NCI-H748 treated with DMSO at 0.1 percent for 48 hours (cell line): ENCODE results near the gene RBM47.

Source experiments
- DNase-seq: peaks from one replicate; lab custom pipeline; 2025; lab: John Stamatoyannopoulos, UW

Gene RBM47

DNA sequence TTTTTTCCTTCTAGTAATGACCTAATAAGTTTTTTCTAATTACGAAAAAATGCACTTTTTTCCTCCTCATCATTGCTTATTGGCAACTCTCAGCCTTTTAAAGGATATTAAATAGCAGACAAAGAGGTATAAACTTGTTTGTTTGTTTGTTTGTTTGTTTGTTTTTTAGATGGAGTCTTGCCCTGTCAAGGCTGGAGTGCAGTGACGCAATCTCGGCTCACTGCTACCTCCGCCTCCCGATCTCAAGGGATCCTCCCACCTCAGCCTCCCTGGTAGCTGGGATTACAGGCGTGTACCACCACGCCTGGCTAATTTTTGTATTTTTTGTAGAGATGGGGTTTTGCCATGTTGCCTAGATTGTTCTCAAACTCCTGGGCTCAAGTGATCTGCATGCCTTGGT lies 6.0 kb downstream of the RBM47 start:
- no peak for DNase-seq

- no peak for DNase-seq
Measured at GRCh38 chr4:40622913-40623312, 6.8 kb downstream of the RBM47 start.

DNA sequence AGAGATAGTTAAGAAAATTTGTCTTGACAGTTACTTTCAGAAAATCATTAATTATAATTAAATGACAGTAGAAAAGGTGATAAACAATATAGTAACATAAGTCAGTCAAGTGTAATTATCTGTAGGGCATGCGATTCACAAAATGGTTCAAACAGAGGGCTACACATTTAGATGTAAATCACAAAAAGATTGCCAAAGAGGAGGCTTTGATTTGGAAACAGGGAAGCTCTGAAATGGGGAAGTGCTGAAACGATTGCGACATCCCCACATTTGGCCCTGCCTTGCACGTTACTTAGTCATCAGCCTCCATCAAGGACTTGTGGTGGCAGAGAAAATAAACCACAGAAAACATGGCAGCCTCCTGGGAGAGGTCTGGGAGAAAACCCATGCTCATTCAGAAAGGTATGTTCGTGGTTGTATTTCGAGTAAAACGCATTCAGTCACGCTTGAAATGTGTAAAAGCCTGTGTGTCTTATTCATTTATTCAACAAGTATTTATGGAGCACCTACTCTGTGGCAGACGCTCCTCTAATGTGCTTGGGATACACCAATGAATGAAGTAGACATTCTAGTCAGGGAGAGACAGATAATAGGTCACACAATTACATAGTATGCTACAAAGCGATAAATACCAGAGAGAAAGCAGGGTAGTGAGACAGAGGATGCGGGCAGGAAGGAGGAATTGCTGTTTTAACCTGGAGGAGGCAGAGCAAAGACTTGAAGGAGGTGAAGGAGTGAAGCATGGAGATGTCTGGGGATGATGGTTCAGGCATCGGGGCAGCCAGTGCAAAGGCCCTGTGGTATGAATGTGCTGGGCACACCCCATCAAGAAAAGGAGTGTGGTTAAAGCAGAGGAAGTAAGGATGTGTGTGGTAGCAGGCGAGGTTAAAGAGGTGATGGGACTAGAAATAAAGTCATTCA lies 7.8 kb downstream of the RBM47 start:
- DNase-seq = no peak

- no peak for DNase-seq
Measured at GRCh38 chr4:40621229-40621591, 8.5 kb downstream of the RBM47 start.

- no peak for DNase-seq
Measured at GRCh38 chr4:40619600-40619999, 10.1 kb downstream of the RBM47 start.

GRCh38 chr4:40617872-40618271 lies 11.8 kb downstream of the RBM47 start:
- no peak for DNase-seq

- no peak for DNase-seq
Measured at GRCh38 chr4:40614031-40614430, 15.6 kb downstream of the RBM47 start.

DNA sequence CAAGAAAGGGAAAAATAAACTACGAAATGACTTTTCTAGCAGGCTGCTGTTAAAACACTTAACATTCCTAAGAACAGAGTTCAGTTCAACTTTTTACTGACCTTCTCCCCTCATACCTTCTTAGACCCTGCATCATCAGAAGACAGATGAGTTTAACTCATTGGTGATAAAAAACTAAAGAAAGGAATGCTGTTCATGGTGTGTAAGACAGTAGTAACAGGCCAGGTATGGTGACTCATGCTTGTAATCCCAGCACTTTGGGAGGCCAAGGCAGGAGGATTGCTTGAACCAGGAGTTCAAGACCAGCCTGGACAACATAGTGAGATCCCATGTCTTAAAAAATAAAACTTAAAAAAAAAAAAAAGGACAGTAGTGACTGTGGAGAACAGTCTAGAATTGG lies 16.2 kb downstream of the RBM47 start:
- no peak for DNase-seq

DNA sequence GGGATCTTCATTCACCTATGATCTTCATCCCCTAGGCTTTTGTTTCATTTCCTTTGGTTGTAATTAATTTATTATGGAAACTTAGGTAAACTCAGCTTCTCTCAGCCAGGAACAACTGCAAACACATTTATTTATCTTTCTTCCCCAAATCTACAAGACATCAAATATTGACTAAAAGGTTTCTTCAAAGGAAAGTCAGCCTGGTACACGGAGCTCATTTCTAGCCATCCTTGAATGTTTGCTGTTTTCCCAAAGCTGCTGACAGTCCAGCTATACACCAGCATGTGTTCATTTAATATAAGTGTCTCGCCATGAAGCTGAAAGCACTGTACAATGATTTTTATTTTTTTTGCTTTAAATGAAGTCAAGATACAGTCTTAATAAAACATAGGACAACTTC lies 16.8 kb downstream of the RBM47 start:
- DNase-seq = no peak

DNA sequence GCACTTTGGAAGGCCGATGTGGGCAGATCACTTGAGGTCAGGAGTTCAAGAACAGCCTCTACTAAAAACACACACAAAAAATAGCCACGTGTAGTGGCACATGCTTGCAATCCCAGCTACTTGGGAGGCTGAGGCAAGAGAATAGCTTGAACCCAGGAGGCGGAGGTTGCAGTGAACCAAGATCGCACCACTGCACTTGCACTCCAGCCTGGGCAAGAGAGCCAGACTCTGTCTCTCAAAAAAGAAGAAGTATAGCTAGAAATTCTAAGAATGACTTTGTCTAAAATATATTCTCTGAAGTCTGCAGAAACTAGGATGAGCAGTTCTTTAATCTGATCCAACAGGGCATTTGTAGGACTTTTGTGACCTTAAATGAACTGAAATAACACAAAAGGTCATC lies 17.4 kb downstream of the RBM47 start:
- DNase-seq = no peak

DNA sequence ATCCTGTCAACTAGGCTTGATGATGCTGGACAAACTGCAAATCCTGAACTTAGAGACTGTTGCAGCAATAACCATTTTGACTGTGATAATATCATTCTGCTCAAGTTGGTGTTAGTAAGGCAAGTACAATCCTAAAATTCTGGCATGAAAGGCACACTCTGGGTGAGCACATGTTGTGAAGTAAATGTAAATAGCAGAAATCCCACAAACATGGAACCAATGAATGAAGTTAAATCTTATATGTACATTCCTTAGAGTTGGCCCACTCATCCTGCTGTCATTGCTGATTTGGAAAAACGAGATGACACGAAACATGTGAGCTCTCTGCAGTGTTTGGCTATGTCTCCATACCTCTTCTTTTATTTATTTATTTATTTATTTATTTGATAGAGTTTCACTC lies 21.0 kb downstream of the RBM47 start:
- DNase-seq = no peak

DNA sequence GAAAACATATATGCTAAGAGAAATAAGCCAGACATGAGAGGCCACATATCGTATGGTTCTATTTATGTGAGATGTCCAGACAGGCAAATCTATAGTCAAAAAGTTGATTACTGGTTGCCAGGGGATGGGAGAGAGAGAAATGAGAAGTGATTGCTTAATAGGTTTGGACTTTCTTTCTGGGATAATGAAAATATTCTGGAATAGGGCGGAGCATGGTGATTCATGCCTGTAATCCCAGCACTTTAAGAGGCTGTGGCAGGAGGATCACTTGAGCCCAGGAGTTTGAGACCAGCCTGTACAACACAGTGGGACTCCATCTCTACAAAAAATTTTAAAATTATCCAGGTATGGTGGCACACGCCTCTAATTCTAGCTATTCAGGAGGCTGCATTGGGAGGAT lies 22.4 kb downstream of the RBM47 start:
- no peak for DNase-seq

- no peak for DNase-seq
Measured at GRCh38 chr4:40606239-40606767, 23.4 kb downstream of the RBM47 start.

- DNase-seq = no peak
Measured at GRCh38 chr4:40603281-40603680, 26.4 kb downstream of the RBM47 start.

DNA sequence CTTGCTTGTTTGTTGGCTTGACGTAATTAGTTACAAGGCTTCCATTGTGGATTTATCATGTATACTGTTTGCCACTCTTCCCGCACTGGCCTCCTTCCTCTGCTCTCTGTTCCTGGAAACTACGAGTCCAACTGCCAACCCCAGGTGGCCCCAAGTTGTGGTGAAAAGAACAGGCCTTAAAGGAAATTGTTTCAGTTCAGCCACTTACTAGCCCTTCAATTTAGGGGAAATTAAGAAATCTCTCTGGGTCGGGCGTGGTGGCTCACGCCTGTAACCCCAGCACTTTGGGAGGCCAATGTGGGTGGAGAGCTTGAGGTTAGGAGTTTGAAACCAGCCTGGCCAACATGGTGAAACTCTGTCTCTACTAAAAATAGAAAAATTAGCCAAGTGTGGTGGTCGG lies 28.0 kb downstream of the RBM47 start:
- DNase-seq = no peak

GRCh38 chr4:40600850-40601249 lies 28.8 kb downstream of the RBM47 start:
- DNase-seq = no peak

DNA sequence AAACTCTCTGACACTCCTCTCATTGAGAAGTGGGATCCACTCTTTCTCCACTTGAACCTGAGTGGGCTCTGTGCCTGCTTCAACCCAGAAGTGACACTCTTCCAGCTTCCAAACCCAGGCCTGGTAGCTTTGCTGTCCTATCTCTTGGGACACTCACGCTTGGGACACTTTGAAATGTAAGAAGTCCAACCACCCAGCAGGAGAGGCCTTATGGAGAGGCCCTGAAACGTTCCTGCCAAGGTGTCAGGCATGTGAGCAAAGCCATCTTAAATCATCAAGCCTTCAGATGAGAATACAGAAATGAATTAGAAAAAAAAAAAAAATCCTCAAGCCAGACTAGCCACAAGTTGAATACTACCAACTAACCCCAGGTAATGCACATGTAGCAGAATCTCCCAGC lies 30.2 kb downstream of the RBM47 start:
- DNase-seq = no peak

DNA sequence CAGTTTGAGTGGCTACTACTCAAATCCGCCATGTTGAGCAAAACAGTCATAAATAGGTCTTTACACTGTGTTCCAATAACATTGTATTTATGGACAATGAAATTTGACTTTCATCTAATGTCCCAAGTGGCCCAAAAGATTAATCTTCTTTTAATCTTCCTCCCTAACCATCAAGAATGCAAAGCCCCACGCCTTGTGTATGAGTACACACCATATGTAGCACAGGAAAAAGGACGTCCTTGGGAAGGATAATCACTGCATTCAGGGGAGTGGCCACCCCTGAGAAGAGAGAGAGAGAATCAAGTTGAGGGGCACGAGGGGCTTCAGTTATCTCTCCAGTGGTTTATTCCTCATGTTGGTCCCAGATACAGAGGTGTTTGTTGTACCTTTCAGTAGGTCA lies 33.1 kb downstream of the RBM47 start:
- DNase-seq = no peak

DNA sequence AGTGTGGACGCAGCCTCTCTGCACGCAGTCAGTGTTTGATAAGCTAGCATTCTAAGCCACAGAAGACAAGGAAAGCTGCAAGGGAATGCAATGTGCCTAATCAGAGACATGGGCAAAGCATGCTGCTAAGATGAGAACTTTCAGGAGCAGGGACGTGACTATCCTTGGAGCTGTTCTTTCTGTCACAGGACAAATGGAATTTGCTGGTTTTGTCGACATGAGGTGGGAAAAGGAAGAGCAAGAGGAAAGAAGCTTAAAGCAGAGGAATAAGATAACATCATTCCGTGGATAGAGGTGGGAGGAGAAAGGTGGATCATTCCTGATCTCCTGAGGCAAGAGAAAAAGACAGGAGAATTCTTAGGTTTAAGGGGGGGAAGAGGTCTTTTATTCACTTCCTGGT lies 33.7 kb downstream of the RBM47 start:
- DNase-seq = no peak

GRCh38 chr4:40594261-40595178 lies 35.1 kb downstream of the RBM47 start:
- DNase-seq = no peak

- no peak for DNase-seq
Measured at GRCh38 chr4:40592034-40592433, 37.6 kb downstream of the RBM47 start.

DNA sequence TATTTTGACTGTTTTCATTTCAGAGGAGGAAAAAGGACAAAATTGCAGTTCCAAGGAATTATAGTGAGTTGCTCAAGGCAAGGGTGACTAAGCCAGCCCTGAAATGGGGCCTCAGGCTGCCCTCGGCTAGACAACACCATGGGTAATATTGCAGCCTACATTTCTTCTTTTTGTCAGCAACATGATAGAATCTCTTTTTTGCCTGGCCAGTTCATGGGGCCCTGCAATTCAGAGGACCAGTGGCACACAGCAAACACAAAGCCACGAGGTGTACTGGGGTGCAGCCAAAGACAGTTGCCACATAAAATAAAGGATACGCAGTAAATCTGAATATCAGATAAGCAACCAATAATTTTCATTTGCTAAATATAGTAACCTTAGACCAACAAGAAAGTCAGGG lies 41.8 kb downstream of the RBM47 start:
- no peak for DNase-seq

- DNase-seq = no peak
Measured at GRCh38 chr4:40587351-40587750, 42.3 kb downstream of the RBM47 start.
